Measurements from ENCODE around the gene GON7.

DNA sequence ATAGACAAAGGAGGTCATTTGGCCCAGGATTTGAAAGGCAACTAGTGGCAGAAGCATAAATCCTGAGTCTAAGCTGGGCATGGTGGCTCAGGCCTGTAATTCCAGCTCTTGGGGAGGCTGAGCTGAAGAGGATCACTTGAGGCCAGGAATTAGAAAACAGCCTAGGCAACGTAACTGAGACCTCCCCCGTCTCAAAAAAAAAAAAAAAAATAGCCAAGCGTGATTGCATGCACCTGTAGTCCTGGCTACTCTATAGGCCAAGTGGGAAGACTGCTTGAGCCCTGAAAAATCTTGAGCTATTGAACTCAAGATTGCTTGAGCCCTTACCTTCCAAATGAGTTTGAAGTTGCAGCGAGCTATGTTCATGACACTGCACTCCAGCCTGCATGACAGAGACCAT lies 7.8 kb downstream of the GON7 start:
- TF ChIP-seq GATA3 (IDR thresholded peaks at IDR 0.05; ENCODE audit: low read depth, low read length) (no peak), GATA2 (IDR thresholded peaks at IDR 0.05; ENCODE audit: low read depth, low read length) (no peak)
